H9 (cell line): Measurements from ENCODE around the gene RNF157. TPM values are rescaled to one million over a fixed set of nuclear protein-coding genes. Genes with fewer than 3 reads are reported as not detected.

Experiments used
- DNase-seq: peaks from one replicate; pipeline ENCODE4 v3.0.0-alpha.2; 2017
- H2AFZ ChIP-seq: one replicate; pipeline ENCODE4 v1.6.1; 2013; ENCODE audit warnings: mild to moderate bottlenecking, low read length, control low read depth, moderate library complexity
- H2AK5ac ChIP-seq: 2 replicates; pipeline ENCODE4 v1.6.1; 2013; ENCODE audit warnings: low read length, control low read depth, mixed read lengths; ENCODE audit not compliant: insufficient read length
- H2BK120ac ChIP-seq: one replicate; pipeline ENCODE4 v1.6.1; 2013; ENCODE audit warnings: low read depth, mild to moderate bottlenecking, low read length, control low read depth, inconsistent platforms; ENCODE audit not compliant: poor library complexity, severe bottlenecking
- H2BK12ac ChIP-seq: 2 replicates; pipeline ENCODE4 v1.6.1; 2013; ENCODE audit warnings: low read length, control low read depth, mixed read lengths, low read depth; ENCODE audit not compliant: insufficient read length
- H2BK15ac ChIP-seq: 2 replicates; pipeline ENCODE4 v1.6.1; 2013; ENCODE audit warnings: low read depth, low read length, control low read depth
- H2BK20ac ChIP-seq: one replicate; pipeline ENCODE4 v1.6.1; 2013; ENCODE audit warnings: low read depth, mild to moderate bottlenecking, low read length, control low read depth, inconsistent platforms; ENCODE audit not compliant: poor library complexity, severe bottlenecking
- H2BK5ac ChIP-seq: 2 replicates; pipeline ENCODE4 v1.6.1; 2013; ENCODE audit warnings: low read length, control low read depth, mixed read lengths; ENCODE audit not compliant: insufficient read length
- H3K14ac ChIP-seq: 2 replicates; pipeline ENCODE4 v1.6.1; 2013; ENCODE audit warnings: low read length, control low read depth; ENCODE audit not compliant: insufficient read depth
- H3K18ac ChIP-seq: 2 replicates; pipeline ENCODE4 v1.6.1; 2013; ENCODE audit warnings: low read depth, mild to moderate bottlenecking, mixed read lengths, low read length, control low read depth; ENCODE audit not compliant: insufficient read length
- H3K23ac ChIP-seq: 2 replicates; pipeline ENCODE4 v1.6.1; 2013; ENCODE audit warnings: low read length, control low read depth, mixed read lengths, low read depth; ENCODE audit not compliant: insufficient read length
- H3K23me2 ChIP-seq: 2 replicates; pipeline ENCODE4 v1.6.1; 2013; ENCODE audit warnings: low read depth, mild to moderate bottlenecking, mixed read lengths, low read length, control low read depth; ENCODE audit not compliant: insufficient read length, poor library complexity, severe bottlenecking
- H3K27ac ChIP-seq: 2 replicates; pipeline ENCODE4 v1.5.1; 2013; ENCODE audit warnings: low read length, control low read depth, mixed read lengths, low read depth; ENCODE audit not compliant: insufficient read length
- H3K27me3 ChIP-seq: 2 replicates; pipeline ENCODE4 v1.6.1; 2013; ENCODE audit warnings: low read length, control low read depth, inconsistent platforms; ENCODE audit not compliant: insufficient read depth
- H3K4ac ChIP-seq: 2 replicates; pipeline ENCODE4 v1.6.1; 2013; ENCODE audit warnings: low read depth, mild to moderate bottlenecking, control low read depth, inconsistent platforms, low read length, moderate library complexity
- H3K4me1 ChIP-seq: 2 replicates; pipeline ENCODE4 v1.6.1; 2013; ENCODE audit warnings: low read length, control low read depth, inconsistent platforms; ENCODE audit not compliant: insufficient read depth
- H3K4me2 ChIP-seq: 2 replicates; pipeline ENCODE4 v1.6.1; 2013; ENCODE audit warnings: low read length, control low read depth, mixed read lengths; ENCODE audit not compliant: insufficient read length, insufficient read depth
- H3K56ac ChIP-seq: 2 replicates; pipeline ENCODE4 v1.6.1; 2013; ENCODE audit warnings: low read depth, mild to moderate bottlenecking, mixed read lengths, low read length, control low read depth; ENCODE audit not compliant: insufficient read length
- H3K79me1 ChIP-seq: 2 replicates; pipeline ENCODE4 v1.6.1; 2013; ENCODE audit warnings: low read depth, mild to moderate bottlenecking, moderate library complexity, low read length, control low read depth, inconsistent platforms; ENCODE audit not compliant: insufficient read depth, poor library complexity, severe bottlenecking
- H3K79me2 ChIP-seq: 2 replicates; pipeline ENCODE4 v1.6.1; 2013; ENCODE audit warnings: low read length, control low read depth, inconsistent platforms; ENCODE audit not compliant: insufficient read depth
- H3K9ac ChIP-seq: 2 replicates; pipeline ENCODE4 v1.6.1; 2013; ENCODE audit warnings: low read length, control low read depth, mixed read lengths; ENCODE audit not compliant: insufficient read length; ENCODE audit errors: extremely low read depth
- H3K9me3 ChIP-seq: one replicate; pipeline ENCODE4 v1.6.1; 2013; ENCODE audit warnings: low read depth, low read length, inconsistent platforms; ENCODE audit not compliant: control insufficient read depth
- H3T11ph ChIP-seq: one replicate; pipeline ENCODE4 v1.6.1; 2013; ENCODE audit warnings: mild to moderate bottlenecking, low read length, control low read depth, inconsistent platforms
- H4K20me1 ChIP-seq: one replicate; pipeline ENCODE4 v1.6.1; 2013; ENCODE audit not compliant: control insufficient read depth, insufficient read length, insufficient read depth
- H4K5ac ChIP-seq: 2 replicates; pipeline ENCODE4 v1.6.1; 2013; ENCODE audit warnings: low read depth, mild to moderate bottlenecking, mixed read lengths, low read length, control low read depth; ENCODE audit not compliant: insufficient read length
- H4K8ac ChIP-seq: replicated peaks from 2 replicates; pipeline ENCODE4 v1.6.1; 2013; ENCODE audit warnings: low read length, control low read depth, mixed read lengths, low read depth; ENCODE audit not compliant: insufficient read length
- H4K91ac ChIP-seq: 2 replicates; pipeline ENCODE4 v1.6.1; 2013; ENCODE audit warnings: low read depth, mild to moderate bottlenecking, moderate library complexity, mixed read lengths, low read length, control low read depth; ENCODE audit not compliant: insufficient read length
- H3K27ac Mint-ChIP-seq, 3 experiments: 2 replicates in 2 of 3; 3 replicates in 1 of 3; pipeline ENCODE4 v1.8.0; 2020 to 2021; ENCODE audit warnings: mixed read lengths in 3 of 3, mild to moderate bottlenecking in 1 of 3, moderate library complexity in 1 of 3
- H3K27me3 Mint-ChIP-seq: 2 replicates; pipeline ENCODE4 v1.8.0; 2021; ENCODE audit warnings: low read depth, mild to moderate bottlenecking, moderate library complexity, mixed read lengths
- H3K36me3 Mint-ChIP-seq, 3 experiments: 2 replicates in 2 of 3; 3 replicates in 1 of 3; pipeline ENCODE4 v1.8.0; 2020 to 2021; ENCODE audit warnings: low read depth in 3 of 3, mixed read lengths in 3 of 3; ENCODE audit not compliant: insufficient read depth in 1 of 3
- H3K4me1 Mint-ChIP-seq, 2 experiments: 2 replicates each; pipeline ENCODE4 v1.8.0; 2020; ENCODE audit warnings: mixed read lengths in 2 of 2
- H3K4me3 Mint-ChIP-seq, 2 experiments: 2 replicates in 1 of 2; 3 replicates in 1 of 2; pipeline ENCODE4 v1.8.0; 2020 to 2021; ENCODE audit warnings: mild to moderate bottlenecking in 2 of 2, mixed read lengths in 2 of 2, moderate library complexity in 1 of 2
- H3K9me3 Mint-ChIP-seq, 2 experiments: 2 replicates in 1 of 2; 3 replicates in 1 of 2; pipeline ENCODE4 v1.8.0; 2020; ENCODE audit warnings: mild to moderate bottlenecking in 2 of 2, mixed read lengths in 2 of 2, moderate library complexity in 1 of 2
- WGBS: extraction: QIAGEN DNeasy Blood & Tissue Kit; methylation state at CpG from one replicate; pipeline ENCODE4 v1.1.7; 2013; ENCODE audit warnings: missing lambda C conversion rate, low lambda C conversion rate, mixed read lengths; ENCODE audit not compliant: insufficient read length; ENCODE audit errors: extremely low coverage; 5-methylcytosine and 5-hydroxymethylcytosine counted together
- total RNA-seq: library from RNA; stranded (reverse); gene quantifications from 2 replicates; pipeline ENCODE4 v1.2.1, GENCODE V29; 2021
- TF ChIP-seq, protein P1 (sequence below): fragments of 200-600 bp; sonication (generic); conservative IDR thresholded peaks from 3 replicates; pipeline ENCODE4 v1.8.0; 2021; ENCODE audit warnings: antibody characterized with exemption, mild to moderate bottlenecking

The RNF157 gene
- total RNA-seq, 1 experiment from 2014 or later: 9.9 TPM

- Histone ChIP-seq H3K27ac (no peak overlapping the region), H3K18ac (peak overlapping the region; percentile 27), H2BK5ac (no peak overlapping the region), H3K23ac (no peak overlapping the region), H4K5ac (no peak overlapping the region), H4K8ac (no peak overlapping the region), H3K27me3 (no peaks in the 10 kb centered on the region), H3K79me1 (no peaks in the 10 kb centered on the region), H3K9me3 (no peaks in the 10 kb centered on the region), H3K4me2 (no peak overlapping the region), H3K9ac (no peak overlapping the region), H3K4me1 (no peaks in the 10 kb centered on the region; the same call in 1 of the 2 replicates), H4K20me1 (no peaks in the 10 kb centered on the region), H2AK5ac (no peak overlapping the region), H2AFZ (no peak overlapping the region), H2BK12ac (no peak overlapping the region), H3T11ph (no peak overlapping the region), H2BK15ac (no peak overlapping the region), H3K79me2 (no peaks in the 10 kb centered on the region), H2BK20ac (no peak overlapping the region), H3K4ac (no peak overlapping the region), H2BK120ac (no peak overlapping the region), H4K91ac (no peak overlapping the region), H3K23me2 (no peaks in the 10 kb centered on the region), H3K56ac (no peak overlapping the region), H3K14ac (peak overlapping the region; percentile 48; the same call in 1 of the 2 replicates)
- H3K27ac Mint-ChIP-seq: peak overlapping the region in 2 of 3 experiments; percentile 63 to 72; a peak in 2 of 7 replicates
- no peak for DNase-seq
- peaks cover 1% of the 10 kb centered on the region; the same call in 1 of the 2 replicates for H3K27me3 Mint-ChIP-seq
- H3K4me1 Mint-ChIP-seq: peaks cover 27 to 49% of the 10 kb centered on the region in 2 experiments
- peaks cover under 1 to 14% (median 9%) of the 10 kb centered on the region in 3 experiments; a peak in 5 of 7 replicates for H3K36me3 Mint-ChIP-seq
- H3K9me3 Mint-ChIP-seq: no peaks in the 10 kb centered on the region
- no CpG with 5 or more reads among the region's 19 CpGs for WGBS
- peak overlapping the region in 1 of 2 experiments; percentile 17; a peak in 1 of 5 replicates for H3K4me3 Mint-ChIP-seq
- TF ChIP-seq, protein P1, sequence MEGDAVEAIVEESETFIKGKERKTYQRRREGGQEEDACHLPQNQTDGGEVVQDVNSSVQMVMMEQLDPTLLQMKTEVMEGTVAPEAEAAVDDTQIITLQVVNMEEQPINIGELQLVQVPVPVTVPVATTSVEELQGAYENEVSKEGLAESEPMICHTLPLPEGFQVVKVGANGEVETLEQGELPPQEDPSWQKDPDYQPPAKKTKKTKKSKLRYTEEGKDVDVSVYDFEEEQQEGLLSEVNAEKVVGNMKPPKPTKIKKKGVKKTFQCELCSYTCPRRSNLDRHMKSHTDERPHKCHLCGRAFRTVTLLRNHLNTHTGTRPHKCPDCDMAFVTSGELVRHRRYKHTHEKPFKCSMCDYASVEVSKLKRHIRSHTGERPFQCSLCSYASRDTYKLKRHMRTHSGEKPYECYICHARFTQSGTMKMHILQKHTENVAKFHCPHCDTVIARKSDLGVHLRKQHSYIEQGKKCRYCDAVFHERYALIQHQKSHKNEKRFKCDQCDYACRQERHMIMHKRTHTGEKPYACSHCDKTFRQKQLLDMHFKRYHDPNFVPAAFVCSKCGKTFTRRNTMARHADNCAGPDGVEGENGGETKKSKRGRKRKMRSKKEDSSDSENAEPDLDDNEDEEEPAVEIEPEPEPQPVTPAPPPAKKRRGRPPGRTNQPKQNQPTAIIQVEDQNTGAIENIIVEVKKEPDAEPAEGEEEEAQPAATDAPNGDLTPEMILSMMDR: no peak
These were observed 32.5 kb upstream of the RNF157 start for GRCh38 chr17:76272541-76273444.
